NCI-H460 (cell line): ENCODE data around the gene KCNK16. TPM values are rescaled to one million over a fixed set of nuclear protein-coding genes. Genes with fewer than 3 reads are reported as not detected.

Experiments
- DNase-seq: peaks from one replicate; pipeline ENCODE4 v3.0.0-alpha.2; 2016; ENCODE audit warnings: low read depth; ENCODE audit errors: extremely low read depth
- total RNA-seq: library from RNA; depleted of rRNA; stranded (reverse); fragments of >200 nt; shearing (Covaris generic); gene quantifications from 2 replicates; pipeline ENCODE4 v1.2.3, GENCODE V29; 2014

The KCNK16 gene
- total RNA-seq, 1 experiment from 2014 or later, result not detected

DNA sequence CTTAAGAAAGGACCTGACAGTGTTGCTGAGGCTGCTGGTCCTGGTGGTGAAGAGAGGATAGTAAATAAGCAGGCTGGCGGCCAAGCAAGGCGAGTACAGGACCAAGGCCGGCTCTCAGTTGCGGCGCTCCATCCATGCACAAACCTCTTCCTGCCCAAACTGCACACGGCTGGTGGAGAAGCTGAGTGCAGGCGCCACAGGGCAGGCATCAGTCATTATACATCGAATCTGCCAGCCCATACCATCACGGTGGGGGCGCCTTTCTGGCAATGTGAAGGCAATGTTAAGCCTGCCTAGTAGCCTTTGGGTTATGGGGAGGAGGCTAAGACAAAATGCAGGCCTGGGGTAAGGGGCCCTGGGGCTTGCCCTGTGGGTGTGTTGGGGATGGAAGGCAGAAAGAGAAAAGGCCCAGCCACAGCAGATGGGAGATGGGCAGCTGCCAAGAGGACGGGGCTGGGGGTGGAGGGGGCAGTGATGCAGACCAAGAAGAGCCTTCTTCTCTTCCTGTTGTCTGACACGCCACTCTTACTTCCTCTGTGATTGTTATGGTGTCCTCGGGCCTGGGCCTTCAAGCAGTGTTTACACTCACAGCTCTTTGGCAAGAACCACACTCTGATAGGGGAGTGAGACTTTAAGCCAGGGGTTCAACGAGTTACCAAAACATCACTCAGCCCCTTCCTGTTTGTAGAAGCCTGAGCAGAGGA is 20.3 kb upstream of the KCNK16 start:
- no peak for DNase-seq

DNA sequence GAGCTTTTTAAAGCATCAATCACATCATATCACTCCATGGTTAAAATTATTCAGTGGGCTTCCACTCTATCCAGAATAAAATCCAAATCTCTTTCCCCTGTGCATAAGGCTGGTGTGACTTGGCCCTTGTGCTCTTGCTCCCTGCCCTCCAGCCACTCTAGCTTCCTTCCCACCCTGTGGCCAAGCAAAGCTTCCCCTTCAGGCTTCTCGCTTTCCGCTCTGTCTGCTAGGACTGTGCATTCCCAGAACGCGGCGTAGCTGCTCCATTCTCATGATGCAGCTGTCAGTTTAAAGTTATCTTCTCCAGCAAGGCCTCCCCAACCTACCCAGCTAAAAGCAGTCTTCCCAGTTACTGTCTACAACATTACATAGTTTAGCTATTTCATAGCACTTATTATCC is 19.4 kb upstream of the KCNK16 start:
- DNase-seq, result no peak

DNA sequence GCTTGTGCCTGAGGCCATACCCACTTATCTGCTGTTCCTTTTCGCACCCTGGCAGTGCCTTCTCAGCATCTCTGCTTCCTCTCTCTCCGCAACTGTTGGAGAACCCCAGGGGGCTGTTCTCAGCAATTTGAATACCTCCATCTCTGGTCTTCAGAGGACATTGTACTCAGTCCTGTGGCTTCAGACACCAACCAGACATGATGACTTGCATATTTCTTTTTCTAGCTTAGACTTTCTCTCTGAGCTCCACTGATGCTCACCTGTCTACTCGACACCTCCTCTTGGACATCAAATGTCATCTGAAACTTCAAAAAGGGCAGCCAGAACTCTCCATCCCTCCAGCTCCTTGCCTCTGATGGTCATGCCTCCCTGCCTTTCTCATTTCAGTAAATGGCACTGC is 18.9 kb upstream of the KCNK16 start:
- DNase-seq, result no peak

DNA sequence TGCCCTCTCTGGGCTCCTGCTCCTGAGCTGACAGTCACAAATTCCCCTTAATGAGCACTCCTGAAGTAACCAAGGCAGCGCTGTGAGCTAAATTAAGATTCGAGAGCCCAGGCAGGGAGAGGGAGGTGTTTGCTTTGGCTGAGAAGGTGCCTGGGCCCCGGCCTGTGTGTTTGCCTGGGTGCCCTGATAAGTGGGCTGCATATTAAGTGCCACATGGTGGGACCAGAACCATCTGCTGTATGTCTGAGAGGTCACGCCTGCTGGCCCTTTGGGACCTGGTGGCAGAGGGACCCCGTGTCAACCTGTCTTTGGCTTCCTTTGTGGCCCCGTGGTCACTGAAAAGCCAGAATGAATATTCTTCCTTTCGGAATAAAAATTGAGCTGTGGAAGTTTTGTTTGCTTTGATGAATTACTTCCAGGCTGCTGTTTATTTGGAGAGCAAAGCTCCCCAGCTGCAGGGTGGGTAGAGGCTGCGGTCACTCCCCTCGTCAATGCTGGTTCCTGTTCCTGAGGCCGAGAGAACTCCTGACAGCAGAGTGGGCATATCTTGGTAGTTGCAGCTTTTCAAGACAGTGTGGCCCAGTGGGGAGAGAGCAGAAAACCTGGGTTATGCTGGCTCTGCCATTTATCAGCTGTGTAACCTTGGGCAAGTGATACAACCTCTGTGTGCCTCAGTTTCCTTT is 17.5 kb upstream of the KCNK16 start:
- no peak for DNase-seq

DNA sequence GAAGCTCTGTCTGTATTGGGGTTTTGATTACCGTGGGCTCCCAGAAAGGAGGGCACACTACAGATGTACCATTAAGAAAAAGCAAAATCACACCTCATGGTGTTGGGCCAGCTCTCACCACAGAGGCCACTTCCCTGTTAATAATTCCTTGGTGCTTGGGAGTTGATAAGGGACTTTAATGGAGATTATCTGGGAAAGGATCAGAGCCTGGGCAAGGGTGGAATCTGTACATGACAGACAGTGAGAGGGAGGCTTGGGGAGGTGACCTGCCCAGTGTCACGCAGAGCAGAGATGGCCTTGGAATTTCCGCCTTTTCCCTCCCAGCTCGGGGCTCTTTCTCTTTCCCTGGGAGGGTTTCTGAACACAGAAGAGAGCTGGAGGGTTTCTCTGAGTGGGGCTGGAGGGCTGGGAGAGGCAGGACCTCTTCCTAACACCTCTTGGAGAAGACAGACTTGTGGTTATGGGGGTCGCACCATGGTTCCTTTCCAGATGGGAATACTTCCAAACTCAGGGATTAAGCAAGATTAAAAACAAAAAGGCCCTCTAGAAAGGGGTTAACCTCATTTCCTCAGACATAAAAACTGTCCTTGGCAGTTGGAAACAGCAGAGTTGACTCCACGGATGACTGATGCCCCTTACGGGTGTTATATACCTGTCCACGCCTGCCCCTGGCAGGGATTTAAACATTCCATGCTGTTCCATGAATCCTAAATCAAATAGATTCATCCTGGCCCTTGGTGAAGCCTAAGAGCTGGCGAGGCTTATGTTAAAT is 16.8 kb upstream of the KCNK16 start:
- no peak for DNase-seq

DNA sequence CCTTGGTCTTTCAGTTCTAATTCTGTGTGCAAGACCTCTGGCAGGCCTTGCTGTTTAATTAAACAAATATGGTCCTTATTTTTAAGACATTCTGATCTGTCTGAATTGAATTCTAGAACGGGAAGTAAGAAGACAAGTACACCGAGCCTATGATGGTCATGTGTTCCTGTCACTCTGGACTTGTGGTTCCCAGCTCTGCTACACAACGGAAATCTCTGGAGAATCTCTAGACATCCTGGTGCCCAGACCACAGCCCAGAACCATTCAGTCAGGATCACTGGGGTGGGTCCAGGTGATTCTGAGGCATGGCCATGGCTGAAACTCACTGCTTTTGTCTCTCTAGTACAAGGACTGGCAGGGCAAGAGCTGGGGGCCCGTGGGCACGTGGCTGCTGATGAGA is 15.9 kb upstream of the KCNK16 start:
- DNase-seq, result no peak

DNA sequence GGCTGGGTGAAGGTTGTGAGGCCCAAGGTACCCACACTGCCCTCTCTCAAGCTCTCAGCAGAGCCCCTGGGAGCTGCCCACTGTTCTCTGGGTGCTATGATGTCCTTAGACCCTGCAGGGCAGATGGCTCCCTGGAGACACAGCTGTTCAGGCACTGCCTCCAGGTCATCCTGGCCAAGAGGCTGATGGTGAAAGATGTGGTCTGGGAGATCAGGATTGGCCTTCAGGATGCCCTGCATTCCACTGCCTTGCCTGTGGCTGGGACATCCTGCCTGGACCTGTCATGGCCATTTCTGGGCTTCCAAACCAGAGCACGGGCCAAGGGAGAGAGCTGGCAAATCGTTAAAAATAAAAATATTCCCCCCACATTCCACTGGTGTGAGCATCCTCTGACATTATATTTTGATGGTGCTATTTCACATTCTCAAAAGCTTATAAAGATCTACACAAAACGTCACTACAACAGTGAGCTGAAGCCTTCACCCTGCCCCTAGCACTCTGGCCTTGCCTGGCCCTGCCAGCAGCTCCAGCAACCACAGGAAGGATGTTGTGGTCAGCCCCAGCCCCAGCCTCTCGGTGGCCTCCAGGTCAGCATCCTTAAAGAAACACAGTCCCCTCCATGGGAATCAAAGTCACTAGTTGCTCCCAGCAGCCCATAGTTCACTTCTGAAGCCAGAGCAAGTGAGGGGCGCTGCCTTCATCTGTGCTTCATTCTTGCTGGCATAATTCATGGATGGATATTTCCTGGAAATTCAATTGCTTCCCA is 13.5 kb upstream of the KCNK16 start:
- no peak for DNase-seq

DNA sequence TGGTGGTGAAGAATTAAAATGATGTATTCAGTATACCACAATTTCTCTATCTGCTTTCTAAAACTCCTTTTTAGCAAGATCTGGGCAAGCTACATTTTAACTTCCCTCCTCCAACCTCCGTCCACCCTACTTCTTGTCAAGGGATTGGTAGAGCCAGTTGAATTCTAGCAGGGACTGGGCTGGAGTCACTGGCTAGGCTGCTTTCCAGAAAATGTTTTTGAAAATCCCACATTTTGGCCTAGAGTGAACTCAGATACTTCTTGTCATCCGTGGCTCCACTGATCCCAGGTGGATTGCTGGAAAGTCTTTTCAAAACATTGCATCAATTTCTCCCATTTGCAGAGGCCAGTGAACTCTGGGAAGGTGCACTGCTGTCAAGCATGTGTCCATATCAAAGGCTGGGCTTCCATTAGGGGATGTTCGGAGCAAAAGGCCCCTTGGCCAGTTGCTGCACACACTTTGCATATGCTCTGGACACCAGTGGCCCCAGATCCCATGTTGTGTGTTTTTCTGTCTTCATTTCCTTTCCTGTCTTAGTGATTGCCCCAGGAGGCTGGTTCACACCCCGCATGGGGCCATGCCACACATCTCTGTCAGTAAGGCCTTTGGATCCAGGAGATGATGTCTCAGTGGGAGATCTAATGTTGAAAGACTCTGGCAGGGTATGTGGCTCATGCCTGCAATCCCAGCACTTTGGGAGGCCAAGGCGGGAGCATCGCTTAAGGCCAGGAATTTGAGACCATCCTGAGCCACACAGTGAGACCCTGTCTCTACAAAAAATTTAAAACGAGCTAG is 11.3 kb upstream of the KCNK16 start:
- DNase-seq, result no peak

DNA sequence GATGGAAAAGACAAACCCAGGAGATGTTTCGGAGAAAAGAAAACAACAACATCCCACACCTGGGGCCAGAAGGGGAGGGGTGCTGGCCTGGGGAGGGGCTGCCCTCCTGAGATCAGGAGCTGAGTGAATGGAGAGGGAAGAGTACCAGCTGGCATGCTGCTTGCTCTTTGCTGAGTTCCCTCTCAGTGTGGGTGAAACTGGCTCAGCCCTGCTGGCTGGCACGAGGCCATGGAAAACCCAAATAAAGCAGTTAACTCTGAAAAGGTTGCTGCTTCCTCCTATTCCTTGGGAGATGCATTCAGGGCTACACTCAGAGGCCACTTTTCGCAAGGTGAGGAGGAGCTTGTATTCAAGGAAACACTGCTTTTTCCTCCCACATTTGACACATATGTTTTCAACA is 8.0 kb upstream of the KCNK16 start:
- no peak for DNase-seq

DNA sequence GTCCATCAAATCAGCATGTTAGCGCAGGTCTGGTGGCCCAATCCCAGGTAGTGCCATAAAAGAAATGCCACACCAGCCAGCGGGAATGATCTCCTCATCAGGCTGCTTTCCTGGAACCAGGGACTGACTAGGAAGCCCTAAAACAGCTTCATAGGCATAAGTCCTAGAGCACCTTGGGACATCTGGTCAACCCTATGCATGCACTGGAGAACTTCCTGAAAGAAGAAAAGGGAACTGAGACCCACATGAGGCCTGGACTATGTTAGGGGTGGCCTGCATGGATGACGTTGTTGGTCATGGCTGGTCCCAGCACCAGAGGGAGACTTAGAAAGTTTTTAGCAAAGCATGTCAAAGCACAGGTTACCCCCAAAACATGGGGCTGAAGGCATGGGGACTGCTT is 7.6 kb upstream of the KCNK16 start:
- DNase-seq, result no peak

DNA sequence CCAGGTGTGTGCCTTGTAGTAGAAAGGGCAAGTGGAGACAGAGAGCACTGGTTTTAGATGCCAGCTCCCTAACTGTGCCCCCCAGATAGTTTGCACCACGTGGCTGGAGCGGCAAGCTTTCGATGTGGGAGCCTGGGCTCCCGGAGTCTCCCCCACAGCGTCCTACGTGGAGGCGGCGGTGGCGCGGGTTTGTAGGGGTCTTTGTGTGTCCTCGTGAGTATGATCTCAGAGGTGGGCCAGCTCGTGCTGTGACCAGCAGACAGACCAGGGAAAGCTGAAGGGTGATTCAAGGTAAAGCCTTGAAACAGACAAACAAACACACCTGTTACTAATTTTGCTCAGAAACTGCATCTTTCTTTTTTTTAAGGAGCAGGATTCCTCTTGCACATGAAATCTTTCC is 5.6 kb upstream of the KCNK16 start:
- no peak for DNase-seq

DNA sequence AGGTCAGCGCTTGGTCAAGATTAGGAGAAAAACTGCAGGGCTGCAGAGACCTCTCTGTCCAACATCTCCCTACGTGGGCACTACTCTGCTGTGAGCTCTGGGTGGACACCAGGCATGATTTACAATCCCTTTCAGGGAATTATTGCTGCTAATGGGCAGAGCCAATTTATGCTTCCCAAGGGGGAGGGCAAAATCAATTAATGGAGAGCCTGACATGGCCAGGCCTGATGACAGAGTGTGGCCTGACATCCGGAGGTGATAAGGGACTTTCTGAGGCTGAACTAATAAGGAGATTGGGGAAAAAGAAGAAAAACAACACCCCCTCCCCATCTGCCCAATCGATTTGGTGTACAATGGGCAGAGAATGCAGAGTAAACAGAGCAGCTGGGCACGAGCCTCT is 5.0 kb upstream of the KCNK16 start:
- DNase-seq, result no peak

DNA sequence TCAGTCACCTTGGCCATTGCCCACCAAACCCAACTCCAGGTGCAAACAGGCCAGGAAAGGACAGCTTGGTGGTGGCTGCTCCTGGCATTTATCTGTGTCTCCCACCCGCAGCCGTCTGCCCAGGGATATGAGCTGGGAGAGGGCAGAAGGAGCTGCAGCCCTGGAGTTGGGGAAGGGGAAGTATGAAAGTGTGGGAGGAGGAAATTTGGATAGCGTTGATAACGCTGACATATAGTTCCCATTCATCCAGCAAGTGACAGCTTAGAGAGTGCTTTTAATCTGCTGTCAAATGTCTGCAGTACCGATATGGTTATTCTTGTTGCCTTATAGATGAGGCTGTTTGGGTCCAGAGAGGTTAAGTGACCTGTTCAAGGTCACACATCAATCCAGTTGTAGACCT is 741 bp downstream of the KCNK16 start:
- no peak for DNase-seq

DNA sequence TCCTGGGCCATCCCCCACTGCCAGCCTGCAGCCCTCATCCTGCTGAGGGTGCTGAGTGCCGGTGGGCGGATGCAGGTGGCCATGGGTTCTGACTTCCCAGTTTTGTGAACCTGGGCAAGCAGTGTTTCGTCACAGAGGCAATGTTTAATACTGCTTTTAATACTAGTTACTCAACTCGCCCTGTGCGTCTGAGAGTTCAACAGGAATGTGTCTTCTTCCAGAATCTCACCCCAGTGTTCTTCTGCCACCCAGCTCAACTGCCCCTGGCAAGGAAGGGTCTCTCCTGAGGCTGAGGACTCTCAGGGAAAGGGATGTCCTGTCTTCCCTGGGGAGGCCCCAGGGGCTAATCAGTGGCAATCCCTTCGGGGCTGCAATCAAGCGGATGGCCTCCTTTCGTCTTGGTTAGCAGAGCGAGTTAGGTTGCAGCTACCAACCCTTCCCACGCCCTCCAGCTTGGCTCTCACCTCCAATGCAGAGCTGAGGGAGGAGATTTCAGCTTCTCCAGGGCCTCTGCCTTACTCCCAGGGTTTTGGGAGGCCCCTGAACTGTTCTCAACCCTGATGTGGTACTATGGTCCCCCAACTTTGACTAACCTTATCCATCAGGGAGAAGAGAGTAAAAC is 2.0 kb downstream of the KCNK16 start:
- no peak for DNase-seq

DNA sequence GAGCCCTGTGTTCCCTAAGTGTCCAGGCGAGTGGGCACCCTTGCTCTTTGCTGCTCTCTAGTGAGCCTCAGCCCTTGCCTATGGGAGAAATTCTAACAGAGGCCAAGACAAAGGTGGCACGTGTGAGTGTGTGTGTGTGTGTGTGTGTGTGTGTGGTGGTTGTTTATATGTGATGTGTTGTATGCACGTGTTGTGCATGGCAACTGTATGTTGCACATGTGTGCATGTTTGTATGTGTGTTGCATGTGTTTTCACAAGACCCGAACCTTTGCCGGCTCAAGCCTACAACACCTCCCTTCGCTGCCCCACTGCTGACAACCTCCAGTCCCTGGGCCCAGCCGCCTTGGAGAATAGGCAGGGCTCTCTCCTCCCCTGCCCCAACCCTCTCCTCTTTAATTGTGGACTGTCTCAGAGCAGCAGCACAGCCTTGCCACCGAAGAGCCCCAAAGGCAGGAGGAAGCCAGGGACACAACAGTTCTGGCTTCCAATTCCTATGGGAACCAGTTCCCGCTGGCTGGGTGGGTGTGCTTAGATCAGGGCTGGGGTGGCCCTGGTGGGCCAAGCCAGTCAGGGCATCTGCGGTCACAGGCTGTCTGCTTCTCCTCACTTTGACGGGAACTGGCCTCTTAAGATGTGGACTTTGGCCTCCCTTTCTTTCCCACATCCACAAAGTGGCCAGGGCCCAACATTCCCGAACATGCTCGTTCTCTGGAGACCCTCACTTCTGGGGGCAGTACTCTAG is 2.7 kb downstream of the KCNK16 start:
- no peak for DNase-seq

DNA sequence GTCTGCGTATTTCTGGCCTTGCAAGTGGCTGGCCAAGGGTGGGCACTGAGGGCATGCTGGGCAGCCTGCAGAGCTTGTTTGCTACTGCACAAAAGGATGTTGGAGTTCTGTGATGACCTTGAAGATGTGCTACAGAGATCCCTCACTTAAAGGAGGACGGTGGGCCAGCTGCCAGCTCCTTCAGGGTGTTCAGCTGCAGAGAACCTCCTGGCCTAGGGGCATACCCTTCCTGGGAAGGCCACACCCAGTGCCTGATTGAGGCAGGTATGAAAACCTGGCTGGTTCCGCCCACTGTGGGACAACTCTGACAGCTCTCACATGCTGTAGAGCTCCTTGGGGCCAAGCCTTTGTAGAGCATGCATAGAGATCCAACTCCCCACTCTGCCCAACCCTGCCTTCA is 5.2 kb downstream of the KCNK16 start:
- DNase-seq, result no peak

DNA sequence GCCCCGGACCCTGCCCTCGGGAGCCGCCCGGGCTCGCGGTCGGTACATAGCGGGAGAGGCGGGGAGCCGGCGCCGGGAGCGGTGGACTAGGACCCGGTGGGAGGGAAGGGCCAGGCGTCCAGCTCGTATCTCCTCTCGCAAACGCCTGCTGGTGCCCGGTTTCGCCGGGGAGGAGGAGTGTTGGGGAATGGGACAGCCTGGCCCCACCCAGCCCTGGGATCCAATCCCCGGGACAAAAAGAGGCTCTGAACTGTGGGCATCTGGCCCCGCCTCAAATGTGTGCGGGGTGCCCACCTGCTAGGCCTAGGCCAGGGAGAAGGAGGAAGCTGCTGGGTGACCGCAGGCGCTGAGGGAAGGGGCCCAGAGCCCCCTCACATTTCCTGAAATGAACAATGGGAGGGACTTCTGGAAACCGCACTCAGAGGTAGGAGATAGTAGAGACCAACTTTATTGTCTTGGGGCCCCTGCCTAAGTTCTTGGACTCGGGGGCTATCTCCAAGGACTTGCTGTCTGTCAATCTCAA is 8.2 kb downstream of the KCNK16 start, which contains the start of gene KCNK17:
TSS of gene KCNK17 (minus strand) at position 147 of the 523 bp plus-strand sequence. CDS start at position 48, 99 bp downstream.
- DNase-seq, result no peak

DNA sequence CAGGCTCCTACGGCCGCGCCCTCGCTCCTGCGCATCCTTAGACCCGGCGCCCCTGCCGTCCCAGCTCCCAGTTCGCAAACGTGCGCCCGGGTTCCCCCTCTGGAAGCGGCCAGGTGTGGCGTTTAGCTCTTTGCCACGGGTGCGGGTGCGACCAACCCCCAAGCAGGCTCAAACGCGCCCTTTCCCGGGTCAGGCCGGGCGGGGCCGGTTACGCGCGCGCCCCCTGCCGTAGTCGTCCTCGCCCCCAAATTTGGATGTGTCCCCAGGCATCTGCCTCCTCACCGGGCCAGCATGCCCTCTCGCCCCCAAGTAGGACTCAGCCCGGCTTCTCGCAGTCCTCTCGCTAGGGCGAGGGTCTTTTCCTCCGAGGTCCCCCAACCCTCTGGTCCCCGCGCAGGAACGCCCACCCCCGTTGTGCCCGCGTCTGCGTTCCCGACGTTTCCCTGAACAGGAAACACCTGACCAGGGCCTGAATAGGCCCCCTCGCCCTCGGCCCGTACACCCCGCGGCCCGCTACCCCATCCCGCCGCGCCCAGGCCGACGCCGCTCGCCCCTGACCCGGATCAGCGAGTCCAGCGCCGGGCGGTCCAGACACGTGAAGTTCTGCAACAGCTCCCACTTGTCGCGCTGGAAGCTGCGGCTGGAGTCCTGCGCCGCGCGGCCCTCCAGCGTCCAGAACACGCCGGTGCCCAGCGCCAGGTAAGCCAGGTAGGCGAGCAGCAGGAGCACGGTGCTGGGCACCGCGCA is 8.8 kb downstream of the KCNK16 start:
- no peak for DNase-seq
